Measurements from ENCODE around the gene VCL.

DNA sequence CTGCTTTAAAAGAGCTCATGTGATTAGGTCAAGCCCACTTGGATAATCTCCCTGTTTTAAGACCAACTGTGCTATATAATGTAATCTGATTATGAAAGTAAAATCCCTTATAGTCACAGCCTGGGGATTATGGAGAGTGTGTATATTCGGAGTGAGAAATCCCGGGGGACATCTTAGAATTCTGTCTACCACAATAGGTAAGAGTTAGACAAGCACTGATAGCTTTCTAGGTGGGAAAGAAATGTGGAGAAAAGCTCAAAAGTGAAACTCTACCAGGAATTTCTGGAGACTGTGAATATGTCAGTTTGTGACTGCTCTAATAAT lies 2.9 kb upstream of the VCL start:
- TF ChIP-seq EGR1 (IDR thresholded peaks at IDR 0.05; ENCODE audit: low read depth in 2 of 2) (no peak), JUND (IDR thresholded peaks at IDR 0.05) (no peak), FOXA2 (IDR thresholded peaks at IDR 0.05) (no peak), TAF1 (conservative IDR thresholded peaks at IDR 0.05) (no peak), HNF4G (IDR thresholded peaks at IDR 0.05) (no peak)
- TF ChIP-seq, protein P1, sequence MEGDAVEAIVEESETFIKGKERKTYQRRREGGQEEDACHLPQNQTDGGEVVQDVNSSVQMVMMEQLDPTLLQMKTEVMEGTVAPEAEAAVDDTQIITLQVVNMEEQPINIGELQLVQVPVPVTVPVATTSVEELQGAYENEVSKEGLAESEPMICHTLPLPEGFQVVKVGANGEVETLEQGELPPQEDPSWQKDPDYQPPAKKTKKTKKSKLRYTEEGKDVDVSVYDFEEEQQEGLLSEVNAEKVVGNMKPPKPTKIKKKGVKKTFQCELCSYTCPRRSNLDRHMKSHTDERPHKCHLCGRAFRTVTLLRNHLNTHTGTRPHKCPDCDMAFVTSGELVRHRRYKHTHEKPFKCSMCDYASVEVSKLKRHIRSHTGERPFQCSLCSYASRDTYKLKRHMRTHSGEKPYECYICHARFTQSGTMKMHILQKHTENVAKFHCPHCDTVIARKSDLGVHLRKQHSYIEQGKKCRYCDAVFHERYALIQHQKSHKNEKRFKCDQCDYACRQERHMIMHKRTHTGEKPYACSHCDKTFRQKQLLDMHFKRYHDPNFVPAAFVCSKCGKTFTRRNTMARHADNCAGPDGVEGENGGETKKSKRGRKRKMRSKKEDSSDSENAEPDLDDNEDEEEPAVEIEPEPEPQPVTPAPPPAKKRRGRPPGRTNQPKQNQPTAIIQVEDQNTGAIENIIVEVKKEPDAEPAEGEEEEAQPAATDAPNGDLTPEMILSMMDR (IDR thresholded peaks at IDR 0.05; ENCODE audit: low read depth, low read length, missing input control), result no peak
- TF ChIP-seq, protein P2, sequence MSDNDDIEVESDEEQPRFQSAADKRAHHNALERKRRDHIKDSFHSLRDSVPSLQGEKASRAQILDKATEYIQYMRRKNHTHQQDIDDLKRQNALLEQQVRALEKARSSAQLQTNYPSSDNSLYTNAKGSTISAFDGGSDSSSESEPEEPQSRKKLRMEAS (IDR thresholded peaks at IDR 0.05), result no peak
- TF ChIP-seq, protein P3, sequence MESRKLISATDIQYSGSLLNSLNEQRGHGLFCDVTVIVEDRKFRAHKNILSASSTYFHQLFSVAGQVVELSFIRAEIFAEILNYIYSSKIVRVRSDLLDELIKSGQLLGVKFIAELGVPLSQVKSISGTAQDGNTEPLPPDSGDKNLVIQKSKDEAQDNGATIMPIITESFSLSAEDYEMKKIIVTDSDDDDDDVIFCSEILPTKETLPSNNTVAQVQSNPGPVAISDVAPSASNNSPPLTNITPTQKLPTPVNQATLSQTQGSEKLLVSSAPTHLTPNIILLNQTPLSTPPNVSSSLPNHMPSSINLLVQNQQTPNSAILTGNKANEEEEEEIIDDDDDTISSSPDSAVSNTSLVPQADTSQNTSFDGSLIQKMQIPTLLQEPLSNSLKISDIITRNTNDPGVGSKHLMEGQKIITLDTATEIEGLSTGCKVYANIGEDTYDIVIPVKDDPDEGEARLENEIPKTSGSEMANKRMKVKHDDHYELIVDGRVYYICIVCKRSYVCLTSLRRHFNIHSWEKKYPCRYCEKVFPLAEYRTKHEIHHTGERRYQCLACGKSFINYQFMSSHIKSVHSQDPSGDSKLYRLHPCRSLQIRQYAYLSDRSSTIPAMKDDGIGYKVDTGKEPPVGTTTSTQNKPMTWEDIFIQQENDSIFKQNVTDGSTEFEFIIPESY (IDR thresholded peaks at IDR 0.05), result no peak
